Femur (tissue), 1 donor: ENCODE measurements around the gene PSD2.
A peak's percentile ranks its signal among the peaks of the same experiment; 100 is the strongest.

Experiments
- DNase-seq: peaks from one replicate; pipeline ENCODE4 v3.0.0-alpha.2; 2017

The PSD2 gene

DNA sequence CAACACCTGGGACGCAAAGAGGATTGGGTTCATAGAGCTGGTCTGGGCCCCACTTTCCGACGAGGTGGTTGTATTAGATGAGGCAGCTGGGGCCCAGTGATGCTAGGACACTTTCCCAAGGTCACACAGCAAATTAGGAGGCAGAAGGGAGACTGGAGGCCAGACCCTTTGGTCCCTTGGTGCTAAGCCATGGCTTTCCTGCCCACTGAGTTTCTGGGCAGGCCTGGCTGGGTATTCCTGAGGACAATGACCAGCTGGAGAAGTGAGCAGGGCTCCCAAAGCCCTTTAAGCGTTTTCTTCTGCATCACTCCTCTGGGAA lies 66.2 kb downstream of the PSD2 start:
- DNase-seq, result no peak

DNA sequence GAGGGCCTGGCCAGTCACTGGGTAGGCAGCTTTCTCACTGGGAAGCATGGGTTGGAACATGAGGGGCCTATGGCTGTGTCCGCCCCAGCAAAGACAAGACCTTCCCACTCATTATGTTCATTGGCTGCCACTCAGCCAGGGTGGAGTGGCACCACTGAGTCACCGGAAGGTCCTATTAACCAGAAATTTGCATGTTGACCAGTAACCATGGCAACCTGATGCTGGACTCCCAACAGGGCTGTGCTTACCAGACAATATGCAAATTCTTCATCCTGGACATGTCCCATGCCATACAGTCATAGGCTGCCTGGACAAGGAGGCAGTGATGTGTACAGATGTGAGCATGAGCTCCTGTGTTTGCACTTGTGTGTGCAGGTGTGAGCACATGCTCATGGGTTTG lies 66.7 kb downstream of the PSD2 start:
- no peak for DNase-seq

DNA sequence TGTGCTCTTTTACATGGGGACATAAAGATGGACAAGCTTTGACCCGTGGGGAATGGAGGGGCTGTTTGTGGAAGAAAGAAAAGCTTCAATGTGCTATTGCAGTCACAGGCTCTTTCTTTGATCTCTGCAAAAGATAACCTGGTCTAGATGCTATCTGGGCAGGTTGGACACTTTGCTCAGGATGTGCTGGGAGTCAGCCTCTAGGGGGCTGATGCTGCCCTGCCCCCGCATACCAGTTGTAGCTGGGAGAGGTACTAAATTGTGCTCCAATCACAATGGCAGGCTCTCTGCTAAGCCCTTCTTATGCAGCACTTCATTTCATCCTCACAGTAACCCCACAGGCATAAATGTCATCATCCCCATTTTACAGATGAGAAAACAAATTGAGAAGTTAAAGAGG lies 67.2 kb downstream of the PSD2 start:
- no peak for DNase-seq

DNA sequence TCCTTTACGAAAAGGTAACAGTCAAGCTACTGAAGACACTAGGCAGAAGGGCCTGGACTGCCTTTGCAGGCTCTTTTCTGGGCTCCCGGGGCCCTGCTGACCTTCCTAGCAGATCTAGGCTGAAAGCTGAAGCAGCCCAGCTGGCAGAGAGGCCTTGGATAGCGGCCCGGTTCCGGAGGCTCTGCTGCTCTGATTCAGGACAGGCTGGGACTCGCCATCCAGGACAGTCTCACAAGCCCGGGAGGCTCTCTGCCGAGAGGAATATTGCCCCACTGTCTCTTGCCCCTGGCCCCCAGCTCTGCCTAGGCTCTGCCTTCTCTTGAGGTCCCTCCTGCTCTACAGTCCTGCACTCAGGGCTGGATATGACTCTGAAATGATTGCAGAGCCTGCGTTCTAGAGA lies 67.8 kb downstream of the PSD2 start:
- DNase-seq, result no peak

DNA sequence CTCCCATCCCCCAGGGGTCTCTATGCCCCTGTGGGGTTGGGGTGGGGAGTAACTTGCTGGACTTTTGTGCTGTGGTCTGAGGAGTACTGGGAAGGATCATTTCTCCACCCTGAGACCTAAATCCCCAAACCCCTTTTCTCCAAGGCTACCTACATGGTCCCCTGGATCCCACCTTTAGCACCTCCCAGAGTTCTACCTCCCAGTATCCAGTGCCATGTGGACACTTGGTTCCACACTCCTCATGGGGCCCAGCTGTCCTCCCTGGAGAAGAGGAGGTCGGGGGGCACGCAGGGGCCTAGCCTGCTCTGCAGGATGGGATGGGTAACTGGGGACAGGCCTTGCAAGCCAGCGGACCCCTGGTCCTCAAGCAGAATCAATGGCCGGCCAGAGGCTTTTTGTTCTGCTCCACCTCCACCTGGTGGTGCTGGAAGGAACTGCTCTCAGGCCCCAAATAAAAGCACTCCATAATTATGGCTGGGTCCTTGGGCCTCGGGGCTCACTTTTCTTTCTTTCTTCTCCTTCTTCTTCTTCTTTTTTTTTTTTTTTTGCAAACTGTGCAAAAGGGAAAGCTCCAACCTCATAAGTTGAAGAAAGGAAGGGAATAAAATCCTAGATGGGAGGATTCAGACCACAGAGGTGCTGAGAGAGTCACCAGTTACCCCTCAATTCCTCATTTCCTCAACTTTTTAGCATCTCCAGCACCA lies 68.4 kb downstream of the PSD2 start:
- DNase-seq, result peak; percentile 73

DNA sequence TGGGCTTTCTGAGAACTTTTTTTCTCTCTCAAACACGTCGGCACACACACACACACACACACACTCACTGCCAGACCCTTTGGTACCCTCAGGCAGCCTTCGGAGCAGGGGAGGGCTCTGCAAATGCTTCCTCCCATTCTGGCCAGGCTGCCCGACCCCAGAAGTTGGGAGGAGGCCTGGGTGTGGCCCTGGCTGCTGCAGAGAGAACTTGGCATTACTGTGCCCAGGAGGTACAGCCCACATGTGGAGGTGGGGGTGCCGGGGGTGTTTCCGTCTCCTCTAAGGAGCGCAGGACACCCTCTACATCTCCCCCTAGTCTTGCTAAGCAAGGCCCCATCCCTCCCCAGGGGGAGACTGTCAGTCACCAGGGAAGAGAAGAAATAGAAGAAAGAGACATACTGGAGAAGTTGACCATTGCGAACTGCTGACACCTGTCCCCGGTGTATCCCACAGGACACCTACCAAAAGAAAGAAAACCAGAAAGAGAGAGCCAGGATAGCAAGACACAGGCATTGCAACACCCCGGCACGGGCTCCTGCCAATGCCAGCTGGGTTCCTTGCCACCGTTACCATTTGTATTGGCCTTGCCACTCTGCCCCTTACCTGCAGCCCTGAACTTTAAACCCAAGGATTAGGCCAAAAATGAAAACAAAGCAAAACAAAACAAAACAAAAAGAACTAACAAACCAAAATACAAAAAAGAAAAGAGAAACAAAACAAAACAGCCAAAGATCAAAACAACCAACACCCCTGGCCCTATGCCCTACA lies 69.3 kb downstream of the PSD2 start:
- DNase-seq, result no peak

DNA sequence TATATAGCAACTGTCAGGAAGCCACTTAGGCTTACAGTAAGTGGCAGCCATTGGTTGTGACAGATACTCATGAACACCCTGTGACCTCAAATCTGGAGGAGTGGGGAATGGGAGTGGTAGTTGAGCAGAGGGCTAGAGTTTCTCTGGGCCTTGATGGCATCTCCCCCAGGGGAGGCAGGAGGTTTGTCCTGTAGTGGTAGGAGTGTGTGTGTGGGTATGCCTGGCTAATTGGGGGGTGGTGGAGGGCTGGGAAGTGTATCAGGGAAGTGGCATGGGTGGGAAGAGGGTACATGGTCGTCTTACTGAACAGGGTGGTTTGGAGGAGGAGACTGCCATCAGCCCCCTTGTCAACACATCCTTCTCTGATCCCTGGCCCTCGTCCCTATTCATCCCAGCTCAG lies 71.5 kb downstream of the PSD2 start:
- no peak for DNase-seq

DNA sequence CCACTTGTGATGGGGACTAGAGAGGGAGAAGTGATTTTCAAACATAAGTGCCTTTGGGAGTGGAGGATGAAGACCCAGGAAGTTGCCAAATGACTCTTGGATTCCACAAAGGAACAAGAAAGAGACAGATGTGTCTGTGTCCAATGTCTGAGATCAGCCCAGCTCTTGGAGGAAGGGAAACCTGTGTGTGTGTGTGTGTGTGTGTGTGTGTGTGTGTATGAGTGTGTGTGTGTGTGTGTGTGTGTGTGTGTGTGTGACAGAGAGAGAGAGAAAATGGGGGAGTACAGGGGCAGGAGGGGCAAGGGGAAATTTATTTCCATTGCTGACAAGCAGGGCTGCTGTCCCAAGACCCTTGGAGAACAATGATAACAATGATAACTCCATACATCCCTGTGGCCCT lies 72.0 kb downstream of the PSD2 start:
- DNase-seq, result no peak

DNA sequence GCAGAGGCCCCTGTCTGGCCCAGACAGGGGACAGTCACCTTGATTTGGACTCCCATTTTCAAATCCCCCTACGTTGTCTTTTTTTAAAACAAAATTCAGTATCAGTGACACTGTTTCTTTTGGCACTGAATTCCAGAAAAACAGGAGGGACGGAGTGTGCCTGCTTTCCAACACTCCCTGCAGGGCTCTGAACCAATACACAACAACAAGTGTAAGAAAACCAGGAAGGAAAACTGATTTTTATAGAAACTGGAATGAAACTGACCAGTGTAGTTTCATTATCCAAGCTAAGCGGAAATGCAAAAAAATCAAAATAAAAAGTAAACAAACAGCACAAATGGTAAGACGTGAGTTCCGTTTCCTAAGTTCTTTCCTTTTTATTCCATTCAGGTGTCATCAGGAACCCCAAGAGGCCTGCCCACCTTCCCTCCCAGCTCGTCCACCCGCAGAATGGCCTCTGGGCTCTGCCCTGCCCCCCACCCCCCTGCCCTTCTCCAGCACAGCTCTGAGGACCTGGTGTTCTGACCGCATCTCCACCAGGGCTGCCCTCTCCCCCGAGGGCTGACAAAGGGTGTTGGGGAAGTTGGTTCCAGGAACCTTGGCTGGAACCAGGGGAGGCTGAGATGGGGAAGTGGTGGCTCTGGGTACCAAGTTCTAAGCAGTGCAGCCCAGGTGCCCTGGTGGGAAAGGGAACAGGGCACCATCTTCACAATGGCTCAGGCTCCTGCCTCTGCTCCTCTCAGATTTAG lies 73.6 kb downstream of the PSD2 start:
- no peak for DNase-seq

DNA sequence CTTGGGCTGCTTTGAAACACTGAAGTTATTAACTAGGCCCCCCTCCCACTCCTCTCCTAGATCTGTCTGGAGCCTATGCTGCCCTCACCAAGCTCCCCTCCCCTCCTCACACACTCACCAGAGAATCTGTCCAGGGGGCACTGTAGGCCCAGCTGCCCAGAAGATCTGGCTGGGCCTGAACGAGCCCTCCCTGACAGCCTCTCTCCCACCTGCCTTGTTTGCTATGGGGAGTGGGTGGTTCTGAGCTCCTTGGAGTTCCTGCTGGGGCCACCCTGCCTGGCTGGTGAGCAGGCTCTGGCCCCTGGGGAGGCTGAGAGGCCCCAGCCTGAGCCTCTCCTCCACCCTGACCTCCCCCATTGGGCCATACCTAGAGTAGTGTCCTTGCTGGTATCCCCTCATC lies 75.1 kb downstream of the PSD2 start:
- no peak for DNase-seq

DNA sequence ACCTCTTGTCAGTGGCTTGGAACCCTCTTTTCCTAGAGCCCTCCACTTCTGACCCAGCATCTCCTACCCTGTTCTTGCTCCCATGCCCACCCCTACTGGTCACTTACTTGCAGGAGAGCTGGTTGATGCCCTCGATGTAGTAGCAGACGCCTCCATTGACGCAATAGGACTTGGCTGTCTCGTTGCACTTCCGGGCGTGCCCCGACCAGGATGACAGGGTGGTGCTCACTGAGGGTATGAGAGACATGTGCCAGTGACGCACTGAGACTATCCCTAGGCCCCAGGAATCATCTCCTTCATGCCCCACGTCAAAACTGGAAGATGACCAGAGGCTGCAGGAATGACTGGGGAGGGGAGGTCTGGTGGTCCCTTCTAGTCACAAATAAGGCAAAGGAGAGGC lies 76.0 kb downstream of the PSD2 start:
- no peak for DNase-seq

DNA sequence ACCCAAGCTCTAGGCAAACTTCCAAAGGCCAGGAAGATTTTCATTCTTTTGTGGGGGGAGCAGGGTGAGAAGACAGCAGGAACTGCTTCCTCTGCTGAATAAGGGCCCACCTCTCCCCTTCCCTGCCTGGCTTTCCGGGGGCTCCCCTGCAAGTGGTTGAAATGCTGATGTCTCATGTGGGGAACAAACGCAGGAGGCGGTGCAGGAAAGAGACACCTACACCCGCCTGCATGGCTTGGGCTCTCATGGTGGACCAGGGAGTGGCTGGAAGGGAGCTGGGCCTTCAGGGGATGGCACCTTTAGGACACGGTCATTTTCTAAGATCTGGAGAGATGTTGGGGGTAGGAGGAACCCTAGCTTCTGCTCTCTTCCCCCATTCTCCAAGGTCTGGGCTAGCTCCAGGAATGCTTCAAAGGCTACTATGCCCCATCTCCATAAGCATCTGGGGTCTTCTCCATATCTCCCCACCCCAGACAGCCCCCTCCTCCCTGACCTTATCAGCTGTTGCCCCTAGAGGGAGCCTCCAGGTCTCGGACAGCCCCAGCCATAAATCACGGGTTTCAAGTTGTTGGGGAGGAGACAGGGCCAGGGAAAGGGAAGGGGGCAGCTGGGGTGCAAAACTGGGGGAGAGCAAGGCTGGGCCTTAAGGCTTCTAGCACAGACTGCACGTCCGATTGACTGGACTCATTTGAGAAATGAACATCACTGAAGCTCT lies 76.6 kb downstream of the PSD2 start:
- no peak for DNase-seq

DNA sequence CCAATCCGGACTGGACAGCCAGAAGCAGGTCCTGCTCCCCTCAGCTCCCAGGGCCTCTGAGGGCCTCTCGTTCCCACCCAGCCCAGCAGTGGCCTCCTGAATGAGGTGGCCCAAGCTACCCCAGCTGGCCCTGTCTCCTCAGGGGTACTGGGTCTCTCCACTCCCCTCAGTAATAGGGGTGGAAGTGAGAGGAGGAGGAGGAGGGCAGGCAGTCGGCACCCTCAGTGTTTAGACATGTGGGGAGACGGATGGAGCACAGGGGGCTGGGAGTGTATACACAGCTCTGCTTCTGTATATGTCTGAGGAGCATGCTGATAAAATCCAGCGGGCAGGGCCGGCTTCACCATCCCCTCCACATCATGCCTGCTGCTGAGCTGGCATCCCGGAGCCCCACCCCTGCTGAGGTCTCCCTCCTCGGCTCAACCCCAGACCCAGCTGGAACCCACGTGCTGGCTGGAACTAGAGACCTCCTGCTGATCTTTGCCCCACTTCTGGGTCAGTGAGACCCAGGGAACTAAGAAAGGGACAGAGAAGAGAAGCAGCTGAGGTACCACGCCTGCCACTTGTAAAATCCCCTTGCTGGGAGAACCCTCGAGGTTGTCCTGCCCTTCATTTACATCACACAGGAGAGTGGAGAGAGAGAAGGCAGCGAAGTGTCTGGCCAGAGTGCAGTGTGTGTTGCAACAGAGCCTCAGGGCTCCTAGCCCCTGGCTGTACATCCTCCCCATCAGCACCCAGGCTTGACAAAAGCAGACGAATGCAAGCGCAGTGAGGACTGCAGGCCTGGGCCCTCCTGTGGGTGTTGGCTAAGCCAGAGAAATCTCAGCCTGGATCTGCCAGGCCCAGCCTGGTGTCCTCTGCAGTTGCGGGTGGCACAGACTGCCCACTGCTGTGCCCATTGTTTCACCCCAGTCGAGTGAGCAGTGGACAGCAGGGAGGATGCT lies 77.5 kb downstream of the PSD2 start:
- DNase-seq, result no peak

DNA sequence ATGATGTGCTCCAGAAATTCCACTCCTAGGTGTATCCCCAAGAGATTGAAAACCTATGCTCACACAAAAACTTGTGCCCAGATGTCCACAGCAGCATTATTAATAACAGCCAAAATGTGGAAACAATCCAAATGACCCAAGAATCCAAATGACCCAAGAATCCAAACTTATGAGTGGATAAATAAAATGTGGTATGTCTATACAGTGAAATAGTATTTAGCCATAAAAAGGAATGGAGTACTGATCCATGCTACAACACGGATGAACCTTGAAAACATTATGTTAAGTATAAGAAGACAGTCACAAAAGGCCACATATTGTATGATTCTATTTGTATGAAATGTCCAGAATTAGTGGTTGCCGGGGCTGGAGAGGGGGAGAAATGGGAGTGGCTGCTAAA lies 80.3 kb downstream of the PSD2 start:
- no peak for DNase-seq

DNA sequence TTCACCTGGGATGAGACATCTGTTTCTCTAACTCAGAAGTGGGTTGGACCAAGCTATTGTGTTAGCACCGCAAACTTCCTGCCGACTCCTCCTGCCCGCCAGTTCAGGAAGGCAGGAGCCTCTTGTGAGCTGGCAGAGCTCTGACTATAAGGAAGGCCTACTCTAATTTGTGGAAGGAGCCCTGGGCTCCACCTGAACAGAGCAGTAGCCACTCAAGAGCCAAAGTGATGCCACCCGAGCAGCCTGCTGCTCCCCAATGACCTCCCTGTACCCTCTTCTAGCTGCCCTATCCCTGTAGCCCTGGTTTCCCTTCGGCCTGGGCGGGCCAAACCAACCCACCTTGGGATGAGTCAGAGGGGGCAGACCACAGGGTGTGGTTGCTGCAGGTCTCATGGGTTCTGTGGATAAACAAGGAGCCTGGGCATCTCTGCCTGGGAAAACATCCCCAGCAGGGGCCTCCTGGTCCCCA lies 81.6 kb downstream of the PSD2 start:
- no peak for DNase-seq

DNA sequence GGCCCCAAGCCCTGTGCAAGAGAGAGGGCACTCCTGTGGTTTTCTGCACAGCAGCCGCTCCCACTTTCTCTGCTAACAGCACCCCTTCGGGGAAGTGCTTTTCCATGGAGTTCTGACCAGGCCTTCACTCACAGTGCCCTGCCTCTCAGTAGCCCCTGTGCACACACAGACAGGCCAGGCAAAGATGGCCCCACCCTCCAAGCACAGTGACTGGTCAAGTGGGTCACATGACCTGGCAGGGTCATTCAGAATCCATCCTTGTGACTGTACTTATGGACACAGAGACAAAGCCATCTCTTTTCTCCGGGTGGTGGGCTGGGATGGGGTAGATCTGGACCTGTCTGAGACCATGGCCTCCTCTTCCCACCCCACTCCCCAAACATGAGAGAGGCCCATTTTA lies 82.5 kb downstream of the PSD2 start:
- no peak for DNase-seq

DNA sequence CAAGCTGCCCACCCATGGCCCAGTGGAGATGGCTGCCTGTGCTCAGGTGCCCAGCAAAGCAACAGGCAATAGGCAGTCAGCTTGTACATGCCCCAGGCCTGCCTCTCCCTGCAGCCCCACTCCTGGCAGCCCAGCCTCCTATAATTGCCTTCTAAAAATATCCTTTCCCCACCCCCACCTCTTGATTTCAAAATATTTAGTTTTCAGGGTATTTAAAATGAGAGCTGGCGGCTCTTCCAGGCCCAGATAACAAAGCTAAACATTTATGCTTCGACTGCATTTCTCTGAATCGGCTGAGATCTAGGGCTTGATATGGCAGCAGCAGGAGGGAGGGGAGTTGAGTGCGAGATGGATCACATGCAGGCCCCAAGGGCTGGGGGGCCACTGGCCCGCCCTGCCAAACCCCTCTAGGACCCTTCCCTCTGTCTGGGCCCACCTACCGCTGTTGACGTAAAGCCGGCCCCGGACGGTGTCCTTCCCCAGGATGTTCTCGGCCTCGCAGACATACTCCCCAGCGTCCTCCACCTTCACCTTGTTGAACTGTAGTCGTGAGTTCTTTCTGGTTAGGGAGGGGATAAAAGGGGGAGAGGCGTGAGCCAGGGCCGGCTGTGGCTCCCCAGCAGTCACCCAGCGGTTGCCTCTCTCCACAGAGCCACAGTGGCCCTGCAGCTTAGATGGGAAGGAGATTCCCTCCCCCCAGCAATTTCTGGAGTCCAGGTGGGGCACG lies 85.0 kb downstream of the PSD2 start:
- no peak for DNase-seq

DNA sequence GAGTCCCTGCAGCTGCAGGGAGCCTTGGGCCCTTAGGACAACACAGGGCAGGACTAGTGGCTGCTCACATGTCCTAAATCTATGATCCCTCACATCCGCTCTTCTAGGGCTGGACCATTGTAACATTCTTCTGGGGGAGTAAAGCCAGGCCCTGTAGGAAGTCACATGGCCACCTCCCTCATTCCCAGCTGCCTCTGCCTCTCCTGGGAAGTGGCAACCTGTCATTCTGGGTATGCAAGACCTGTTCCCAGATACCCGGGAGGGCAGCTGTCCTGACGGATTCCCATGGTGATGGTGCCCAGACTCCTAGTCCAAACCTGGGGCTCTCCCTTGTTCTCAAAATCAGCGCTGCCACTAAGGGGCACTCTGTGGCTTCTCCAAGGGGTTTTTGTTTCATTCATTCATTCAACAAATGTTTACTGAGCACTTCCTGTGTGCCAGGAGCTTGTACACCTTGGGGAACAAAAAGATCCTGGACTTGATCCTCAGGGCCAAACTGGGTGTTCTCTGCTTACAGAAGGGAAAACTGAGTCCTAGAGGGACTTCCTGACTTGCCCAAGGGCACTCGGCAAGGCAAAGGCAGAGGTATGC lies 85.6 kb downstream of the PSD2 start:
- no peak for DNase-seq

DNA sequence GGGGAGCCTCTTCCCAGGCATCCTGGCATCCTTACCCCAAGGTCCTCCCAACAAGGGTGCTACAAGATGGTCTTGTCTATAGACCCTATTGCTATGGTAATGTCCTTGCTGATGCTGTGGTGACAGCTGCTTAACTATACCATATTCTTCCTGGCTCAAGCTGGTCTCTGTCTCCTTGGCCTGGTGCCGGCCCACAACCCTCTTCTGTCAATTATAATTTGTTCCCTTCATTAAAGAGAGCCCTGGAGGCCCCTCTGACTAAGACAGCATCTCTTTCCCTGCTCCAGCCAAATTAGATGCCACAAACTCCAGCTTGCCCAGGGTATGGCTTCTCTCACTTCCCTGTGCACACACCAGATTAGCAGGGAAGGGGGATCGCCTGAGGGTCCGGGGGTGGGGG lies 86.7 kb downstream of the PSD2 start:
- no peak for DNase-seq

DNA sequence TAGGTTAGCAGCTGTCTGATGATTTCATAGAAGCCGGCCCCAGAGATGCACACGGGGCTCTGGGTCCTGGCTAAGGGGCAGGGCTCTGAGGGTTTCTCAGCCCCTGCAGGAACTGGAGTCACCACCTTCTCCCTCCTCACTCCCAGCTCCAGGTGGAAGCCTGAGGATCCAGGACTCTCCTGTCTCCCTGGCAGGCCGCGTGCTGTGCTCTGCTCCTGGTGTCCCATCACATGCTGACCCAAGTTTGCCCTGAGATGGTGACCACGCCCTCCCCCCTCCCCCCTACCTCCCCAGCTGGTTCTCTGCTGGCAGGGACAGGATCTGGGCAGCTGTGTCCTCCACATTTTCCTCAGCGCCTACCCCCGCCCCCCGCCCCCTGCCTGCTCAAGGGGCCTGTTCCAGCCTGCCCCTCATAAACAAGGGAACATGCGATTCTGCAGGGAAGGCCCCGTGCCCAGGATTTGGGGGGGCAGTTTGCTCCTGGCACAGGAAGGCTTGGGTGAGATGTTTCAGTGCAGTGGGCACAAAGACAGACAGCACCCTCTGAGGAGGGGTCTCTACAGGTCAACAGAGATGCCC lies 87.4 kb downstream of the PSD2 start:
- peak; percentile 62 for DNase-seq

DNA sequence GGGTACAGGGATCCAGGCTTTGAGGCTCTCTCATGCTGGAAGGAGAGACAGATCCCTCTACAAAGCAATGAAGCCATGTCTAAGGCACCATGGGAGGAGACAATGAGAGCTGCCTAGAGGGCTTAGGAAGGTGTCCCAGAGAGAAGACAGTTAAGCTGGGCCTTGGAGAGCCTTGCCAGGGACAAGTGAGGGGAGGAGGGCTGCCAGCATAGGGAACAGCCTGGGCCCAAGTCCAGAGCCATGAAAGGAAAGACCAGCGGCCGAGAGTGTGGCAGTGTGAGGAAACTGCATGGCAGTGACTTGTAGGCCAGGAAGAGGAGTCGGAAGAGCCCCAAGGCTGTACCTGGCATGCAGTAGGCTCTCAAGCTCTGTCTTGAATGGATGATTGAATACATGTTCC lies 88.5 kb downstream of the PSD2 start:
- no peak for DNase-seq
